Measurements from ENCODE around the gene CTNND2.

CTNND2 gene

GRCh38 chr5:11758321-11758720 is 145.9 kb downstream of the CTNND2 start:
- FAIRE-seq: no peak
- no peak for TF ChIP-seq CTCF (IDR thresholded peaks at IDR 0.05; ENCODE audit: insufficient read depth, missing control alignments)

GRCh38 chr5:11757661-11758060 is 146.6 kb downstream of the CTNND2 start:
- DNase-seq (ENCODE audit: insufficient read length, low spot score) (no peak), FAIRE-seq (no peak)
- no peak for TF ChIP-seq CTCF (IDR thresholded peaks at IDR 0.05; ENCODE audit: insufficient read depth, missing control alignments)

More at GRCh38 chr5:11758321-11758720, 145.9 kb downstream of the CTNND2 start:
- DNase-seq (ENCODE audit: insufficient read length, low spot score): no peak

DNA sequence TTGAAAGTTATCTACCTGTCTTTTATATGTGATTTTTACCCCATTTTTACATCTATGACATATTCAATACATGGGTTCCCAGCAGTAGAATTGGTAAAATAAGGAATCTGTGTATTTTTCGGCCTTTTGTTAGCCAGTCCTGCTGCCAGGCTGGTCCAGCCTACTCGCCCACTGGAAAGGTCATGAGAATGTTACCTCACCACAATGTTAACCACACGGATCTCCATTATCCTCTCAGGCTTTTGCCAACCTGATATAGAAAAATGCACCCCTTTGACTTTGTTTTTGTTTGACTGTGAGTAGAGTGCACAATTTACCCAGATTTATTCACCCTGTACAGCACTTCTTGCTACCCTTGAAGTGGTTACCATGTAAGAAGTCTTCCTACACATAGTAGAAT is 167.2 kb downstream of the CTNND2 start:
- DNase-seq (ENCODE audit: insufficient read length, low spot score): no peak
- no peak for FAIRE-seq
- TF ChIP-seq CTCF (IDR thresholded peaks at IDR 0.05; ENCODE audit: insufficient read depth, missing control alignments): no peak

DNA sequence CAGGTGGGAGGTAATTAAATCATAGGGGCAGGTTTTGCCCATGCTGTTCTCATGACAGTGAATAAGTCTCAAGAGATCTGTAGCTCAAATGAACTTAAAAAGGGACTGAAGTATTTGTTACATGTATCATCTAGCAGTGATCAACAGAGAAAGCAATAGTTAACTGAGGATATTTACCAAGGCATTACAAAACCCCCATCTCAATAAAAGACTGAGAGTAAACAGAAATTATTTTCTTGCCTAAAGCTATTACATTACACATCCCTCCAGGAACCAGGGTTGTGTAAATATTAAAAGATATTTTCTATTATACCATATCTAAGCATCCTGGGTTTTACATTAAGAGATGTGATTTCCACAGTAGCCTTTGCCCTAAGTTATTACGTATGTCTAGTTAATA is 169.9 kb downstream of the CTNND2 start:
- no peak for FAIRE-seq
- no peak for TF ChIP-seq CTCF (IDR thresholded peaks at IDR 0.05; ENCODE audit: insufficient read depth, missing control alignments)

GRCh38 chr5:11733840-11734192 is 170.4 kb downstream of the CTNND2 start:
- FAIRE-seq (no peak), DNase-seq (ENCODE audit: insufficient read length, low spot score) (no peak)
- no peak for TF ChIP-seq CTCF (IDR thresholded peaks at IDR 0.05; ENCODE audit: insufficient read depth, missing control alignments)

More for the DNA sequence above, 169.9 kb downstream of the CTNND2 start:
- no peak for DNase-seq (ENCODE audit: insufficient read length, low spot score)

DNA sequence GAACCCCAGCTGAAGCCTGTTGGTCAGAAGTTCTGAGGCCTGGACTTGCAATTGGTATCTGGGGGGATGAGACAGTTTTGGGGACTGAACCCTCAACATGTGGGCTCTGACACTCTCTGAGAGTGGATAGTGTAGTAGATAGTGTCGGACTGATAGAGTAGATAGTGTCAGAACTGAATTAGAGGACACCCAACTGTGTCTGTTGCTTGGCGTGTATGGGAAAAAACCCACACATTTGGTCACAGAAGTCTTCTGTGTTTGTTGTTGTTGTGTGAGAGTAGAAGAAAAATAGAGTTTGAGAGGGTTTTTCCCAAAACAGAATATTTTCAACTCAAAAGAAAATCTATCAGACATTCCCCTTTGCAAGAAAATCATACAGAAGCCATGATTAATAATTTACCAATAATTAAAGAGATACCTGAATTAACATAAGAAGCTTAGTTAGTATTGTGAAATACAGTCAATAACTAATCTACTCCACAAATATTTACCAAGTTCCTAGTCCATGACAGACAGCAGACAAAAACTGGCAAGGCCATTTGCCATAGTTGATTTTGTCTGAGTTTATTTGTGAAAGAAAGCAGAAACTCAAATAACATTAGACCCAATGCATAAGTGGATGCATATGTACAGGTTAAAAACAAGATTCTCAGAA is 170.9 kb downstream of the CTNND2 start:
- TF ChIP-seq CTCF (IDR thresholded peaks at IDR 0.05; ENCODE audit: insufficient read depth, missing control alignments): no peak
- no peak for FAIRE-seq
- DNase-seq (ENCODE audit: insufficient read length, low spot score): no peak

GRCh38 chr5:11724940-11725339 is 179.3 kb downstream of the CTNND2 start:
- TF ChIP-seq CTCF (IDR thresholded peaks at IDR 0.05; ENCODE audit: insufficient read depth, missing control alignments): no peak
- FAIRE-seq (no peak), DNase-seq (ENCODE audit: insufficient read length, low spot score) (no peak)

All from D721Med (cell line).